ENCODE data around the gene ACTR3C. TPM values are rescaled to one million over a fixed set of nuclear protein-coding genes. Genes with fewer than 3 reads are reported as not detected.
"Not testable (repeated sequence)": the region's sequence is repeated elsewhere in the genome, so short reads cannot be mapped to it uniquely, and the experiment has no call there.

Gene ACTR3C
- total RNA-seq, 1 experiment from 2014 or later: 0.73 TPM

- H3K27me3 ChIP-seq (ENCODE audit: control insufficient read depth, insufficient read depth, low read length); H3K36me3 ChIP-seq (replicated peaks; ENCODE audit: control insufficient read depth, insufficient read depth, low read length); H3K4me3 ChIP-seq (ENCODE audit: insufficient read depth, low read depth, low read length); DNase-seq: not testable (repeated sequence)
These were observed 18.7 kb downstream of the ACTR3C start for GRCh38 chr7:150304499-150305258.

- not testable (repeated sequence) for H3K27me3 ChIP-seq (ENCODE audit: control insufficient read depth, insufficient read depth, low read length); H3K36me3 ChIP-seq (replicated peaks; ENCODE audit: control insufficient read depth, insufficient read depth, low read length); H3K4me3 ChIP-seq (ENCODE audit: insufficient read depth, low read depth, low read length); DNase-seq
These were observed 20.4 kb downstream of the ACTR3C start for GRCh38 chr7:150302908-150303310.

- not testable (repeated sequence) for H3K4me3 ChIP-seq (ENCODE audit: insufficient read depth, low read depth, low read length)
These were observed 25.4 kb downstream of the ACTR3C start for GRCh38 chr7:150297978-150298377.

GRCh38 chr7:150296802-150297201 lies 26.5 kb downstream of the ACTR3C start:
- not testable (repeated sequence) for H3K36me3 ChIP-seq (replicated peaks; ENCODE audit: control insufficient read depth, insufficient read depth, low read length); H3K27me3 ChIP-seq (ENCODE audit: control insufficient read depth, insufficient read depth, low read length); H3K4me3 ChIP-seq (ENCODE audit: insufficient read depth, low read depth, low read length); DNase-seq

More at GRCh38 chr7:150297978-150298377, 25.4 kb downstream of the ACTR3C start:
- not testable (repeated sequence) for H3K36me3 ChIP-seq (replicated peaks; ENCODE audit: control insufficient read depth, insufficient read depth, low read length); DNase-seq; H3K27me3 ChIP-seq (ENCODE audit: control insufficient read depth, insufficient read depth, low read length)

GRCh38 chr7:150295614-150296013 lies 27.7 kb downstream of the ACTR3C start:
- not testable (repeated sequence) for H3K4me3 ChIP-seq (ENCODE audit: insufficient read depth, low read depth, low read length); DNase-seq; H3K27me3 ChIP-seq (ENCODE audit: control insufficient read depth, insufficient read depth, low read length); H3K36me3 ChIP-seq (replicated peaks; ENCODE audit: control insufficient read depth, insufficient read depth, low read length)

- not testable (repeated sequence) for H3K4me3 ChIP-seq (ENCODE audit: insufficient read depth, low read depth, low read length); H3K27me3 ChIP-seq (ENCODE audit: control insufficient read depth, insufficient read depth, low read length); DNase-seq; H3K36me3 ChIP-seq (replicated peaks; ENCODE audit: control insufficient read depth, insufficient read depth, low read length)
These were observed 28.3 kb downstream of the ACTR3C start for GRCh38 chr7:150295027-150295426.

GRCh38 chr7:150290317-150290716 lies 33.0 kb downstream of the ACTR3C start:
- not testable (repeated sequence) for H3K27me3 ChIP-seq (ENCODE audit: control insufficient read depth, insufficient read depth, low read length); H3K4me3 ChIP-seq (ENCODE audit: insufficient read depth, low read depth, low read length); H3K36me3 ChIP-seq (replicated peaks; ENCODE audit: control insufficient read depth, insufficient read depth, low read length); DNase-seq

- not testable (repeated sequence) for H3K36me3 ChIP-seq (replicated peaks; ENCODE audit: control insufficient read depth, insufficient read depth, low read length); H3K4me3 ChIP-seq (ENCODE audit: insufficient read depth, low read depth, low read length); H3K27me3 ChIP-seq (ENCODE audit: control insufficient read depth, insufficient read depth, low read length); DNase-seq
These were observed 34.5 kb downstream of the ACTR3C start for GRCh38 chr7:150288816-150289215.

- DNase-seq; H3K36me3 ChIP-seq (replicated peaks; ENCODE audit: control insufficient read depth, insufficient read depth, low read length); H3K27me3 ChIP-seq (ENCODE audit: control insufficient read depth, insufficient read depth, low read length); H3K4me3 ChIP-seq (ENCODE audit: insufficient read depth, low read depth, low read length): not testable (repeated sequence)
These were observed 35.5 kb downstream of the ACTR3C start for GRCh38 chr7:150287815-150288214.

GRCh38 chr7:150285849-150286754 lies 37.2 kb downstream of the ACTR3C start:
- not testable (repeated sequence) for DNase-seq; H3K4me3 ChIP-seq (ENCODE audit: insufficient read depth, low read depth, low read length); H3K36me3 ChIP-seq (replicated peaks; ENCODE audit: control insufficient read depth, insufficient read depth, low read length); H3K27me3 ChIP-seq (ENCODE audit: control insufficient read depth, insufficient read depth, low read length)

GRCh38 chr7:150283608-150284007 lies 39.7 kb downstream of the ACTR3C start:
- not testable (repeated sequence) for H3K27me3 ChIP-seq (ENCODE audit: control insufficient read depth, insufficient read depth, low read length); H3K36me3 ChIP-seq (replicated peaks; ENCODE audit: control insufficient read depth, insufficient read depth, low read length); H3K4me3 ChIP-seq (ENCODE audit: insufficient read depth, low read depth, low read length); DNase-seq

GRCh38 chr7:150283111-150283510 lies 40.2 kb downstream of the ACTR3C start:
- not testable (repeated sequence) for H3K36me3 ChIP-seq (replicated peaks; ENCODE audit: control insufficient read depth, insufficient read depth, low read length); DNase-seq; H3K27me3 ChIP-seq (ENCODE audit: control insufficient read depth, insufficient read depth, low read length); H3K4me3 ChIP-seq (ENCODE audit: insufficient read depth, low read depth, low read length)

GRCh38 chr7:150281681-150282403 lies 41.5 kb downstream of the ACTR3C start:
- DNase-seq; H3K36me3 ChIP-seq (replicated peaks; ENCODE audit: control insufficient read depth, insufficient read depth, low read length); H3K27me3 ChIP-seq (ENCODE audit: control insufficient read depth, insufficient read depth, low read length); H3K4me3 ChIP-seq (ENCODE audit: insufficient read depth, low read depth, low read length): not testable (repeated sequence)

GRCh38 chr7:150278383-150278782 lies 45.0 kb downstream of the ACTR3C start:
- not testable (repeated sequence) for H3K27me3 ChIP-seq (ENCODE audit: control insufficient read depth, insufficient read depth, low read length); H3K36me3 ChIP-seq (replicated peaks; ENCODE audit: control insufficient read depth, insufficient read depth, low read length); H3K4me3 ChIP-seq (ENCODE audit: insufficient read depth, low read depth, low read length); DNase-seq
